ENCODE results near the gene FAAP24. TPM values are rescaled to one million over a fixed set of nuclear protein-coding genes. Genes with fewer than 3 reads are reported as not detected.

Gene FAAP24
- total RNA-seq, 1 experiment from 2014 or later, result 6.0 TPM

DNA sequence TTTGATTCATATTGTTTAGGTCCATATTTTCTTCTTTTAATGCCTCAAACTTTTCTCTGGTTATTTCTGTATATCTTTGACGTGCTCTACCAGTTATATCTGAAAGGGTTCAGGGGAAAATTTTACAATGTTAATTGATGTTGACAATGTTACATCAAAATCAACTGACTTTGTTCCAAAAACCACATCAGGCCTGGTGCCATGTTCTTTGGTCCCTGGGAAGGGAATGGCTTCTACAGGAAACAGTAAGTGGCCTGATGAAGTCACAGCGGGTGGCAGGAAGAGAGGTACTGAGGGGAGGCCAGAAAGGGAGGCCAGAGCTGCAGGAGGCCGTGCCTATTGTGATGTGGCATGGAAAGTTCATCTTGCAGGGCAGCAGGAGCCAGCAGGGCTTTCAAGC is 38.5 kb upstream of the FAAP24 start:
- Mint-ChIP-seq H3K4me3 (no peak overlapping the region), H3K27ac (no peak overlapping the region), H3K27me3 (ENCODE audit: low read depth) (no peaks in the 10 kb centered on the region), H3K4me1 (no peaks in the 10 kb centered on the region), H3K9me3 (no peaks in the 10 kb centered on the region), H3K36me3 (ENCODE audit: insufficient read depth in 1 of 3, low read depth in 3 of 3) (peaks cover 17 to 53% (median 50%) of the 10 kb centered on the region in 3 experiments; a peak in 6 of 7 replicates)
- no peak for DNase-seq
- H3K14ac ChIP-seq (ENCODE audit: insufficient read depth, low read length), result no peak overlapping the region
- H2BK120ac ChIP-seq (ENCODE audit: low read depth, low read length, poor library complexity, severe bottlenecking), result no peak overlapping the region
- H4K5ac ChIP-seq (ENCODE audit: insufficient read length, low read depth, low read length), result no peak overlapping the region
- no peaks in the 10 kb centered on the region for H4K20me1 ChIP-seq (ENCODE audit: control insufficient read depth, insufficient read depth, insufficient read length)
- no peaks in the 10 kb centered on the region for H3K79me1 ChIP-seq (ENCODE audit: insufficient read depth, low read depth, low read length, poor library complexity, severe bottlenecking)
- no peaks in the 10 kb centered on the region for H3K23me2 ChIP-seq (ENCODE audit: insufficient read length, low read depth, low read length, poor library complexity, severe bottlenecking)
- no peaks in the 10 kb centered on the region for H3K27me3 ChIP-seq (ENCODE audit: insufficient read depth, low read length)
- H3K18ac ChIP-seq (ENCODE audit: insufficient read length, low read depth, low read length), result no peak overlapping the region
- no peak overlapping the region for H4K91ac ChIP-seq (ENCODE audit: insufficient read length, low read depth, low read length)
- no peak overlapping the region for H3K56ac ChIP-seq (ENCODE audit: insufficient read length, low read depth, low read length)
- H3K9ac ChIP-seq (ENCODE audit: extremely low read depth, insufficient read length, low read length), result no peak overlapping the region
- H2BK5ac ChIP-seq (ENCODE audit: insufficient read length, low read length), result no peak overlapping the region
- H3K4me2 ChIP-seq (ENCODE audit: insufficient read depth, insufficient read length, low read length), result no peak overlapping the region
- H3K4me1 ChIP-seq (ENCODE audit: insufficient read depth, low read length), result no peaks in the 10 kb centered on the region
- no peak overlapping the region for H2BK20ac ChIP-seq (ENCODE audit: low read depth, low read length, poor library complexity, severe bottlenecking)
- H3K27ac ChIP-seq (ENCODE audit: insufficient read length, low read depth, low read length), result no peak overlapping the region
- no peak overlapping the region for H2AK5ac ChIP-seq (ENCODE audit: insufficient read length, low read length)
- no peaks in the 10 kb centered on the region for H3K9me3 ChIP-seq (ENCODE audit: control insufficient read depth, low read depth, low read length)
- no peak overlapping the region for H3K4ac ChIP-seq (ENCODE audit: low read depth, low read length)
- no peak overlapping the region for H2BK12ac ChIP-seq (ENCODE audit: insufficient read length, low read depth, low read length)
- no peak overlapping the region for H2BK15ac ChIP-seq (ENCODE audit: low read depth, low read length)
- no peak overlapping the region for H2AFZ ChIP-seq (ENCODE audit: low read length)
- no peak for TF ChIP-seq CTCF (conservative IDR thresholded peaks at IDR 0.05)
- no peak overlapping the region for H4K8ac ChIP-seq (replicated peaks; ENCODE audit: insufficient read length, low read depth, low read length)
- no peak overlapping the region for H3T11ph ChIP-seq (ENCODE audit: low read length)
- H3K23ac ChIP-seq (ENCODE audit: insufficient read length, low read depth, low read length), result no peak overlapping the region
- H3K79me2 ChIP-seq (ENCODE audit: insufficient read depth, low read length), result no peaks in the 10 kb centered on the region
- no CpG with 5 or more reads among the region's 3 CpGs for WGBS (ENCODE audit: extremely low coverage, insufficient read length, low lambda C conversion rate)

All from H9 (cell line).